ENCODE measurements around the gene QRICH1. TPM values are rescaled to one million over a fixed set of nuclear protein-coding genes. Genes with fewer than 3 reads are reported as not detected.

QRICH1 gene
- polyA plus RNA-seq, 3 donors: 9.3 to 150 (median 16.1) TPM

- peaks cover 41 to 50% of the 10 kb centered on the region in 2 donors for H3K4me1 ChIP-seq (ENCODE audit: control insufficient read depth in 1 of 2, insufficient read depth in 2 of 2, low read length in 2 of 2)
- H3K9ac ChIP-seq (ENCODE audit: insufficient read depth, low read length, poor library complexity, severe bottlenecking): peak overlapping the region; percentile 98
- Mint-ChIP-seq H3K27ac (peak overlapping the region; percentile 96 to 99 (median 98)), H3K4me1 (peaks cover 32% of the 10 kb centered on the region), H3K36me3 (peaks cover 32 to 35% of the 10 kb centered on the region in 2 donors), H3K9me3 (no peaks in the 10 kb centered on the region), H3K27me3 (ENCODE audit: low read depth in 3 of 3) (peaks cover 0 to 2% (median 0%) of the 10 kb centered on the region in 3 donors), H3K4me3 (peak overlapping the region; percentile 90 to 92)
- H3K27me3 ChIP-seq (ENCODE audit: control insufficient read depth in 2 of 2, insufficient read depth in 2 of 2, low read length in 2 of 2): no peaks in the 10 kb centered on the region
- no peaks in the 10 kb centered on the region for H3K9me3 ChIP-seq (replicated peaks in 1 of 2; ENCODE audit: control insufficient read depth in 1 of 2, insufficient read depth in 1 of 2, low read length in 2 of 2)
- WGBS (ENCODE audit: insufficient coverage): under 1% methylated on average over 39 of the region's 51 CpGs
- peaks cover 7% of the 10 kb centered on the region for H4K20me1 ChIP-seq (ENCODE audit: insufficient read depth, low read length)
- H3K4me2 ChIP-seq (replicated peaks; ENCODE audit: extremely low read depth, low read length, poor library complexity, severe bottlenecking): peak overlapping the region; percentile 94
- H2AFZ ChIP-seq (ENCODE audit: insufficient read depth, low read depth, low read length, poor library complexity, severe bottlenecking): peak overlapping the region; percentile 16
- intact Hi-C loops (cut with micrococcal nuclease): loop anchor here (1.0 to 5.0 kb wide), 4 partner anchors 9 to 72 kb away; partner anchors contain the start of genes QRICH1 (in 2 of the 2) and IMPDH2 (in 1 of the 2)
- H3K27ac ChIP-seq (ENCODE audit: low read depth in 1 of 2, low read length in 2 of 2): peak overlapping the region; percentile 98
- no peak for TF ChIP-seq CTCF (IDR thresholded peaks at IDR 0.05)
- H3K36me3 ChIP-seq (replicated peaks in 1 of 2; ENCODE audit: control insufficient read depth in 1 of 2, insufficient read depth in 2 of 2, low read length in 2 of 2): peaks cover 28 to 39% of the 10 kb centered on the region in 2 donors
- H3K4me3 ChIP-seq (replicated peaks in 1 of 3; ENCODE audit: low read depth in 2 of 3, low read length in 3 of 3): peak overlapping the region; percentile 71 to 90 (median 84)
- H3K79me2 ChIP-seq (ENCODE audit: insufficient read depth, low read length): peaks cover 62% of the 10 kb centered on the region
- peak; percentile 68 to 83 (median 76) for DNase-seq
These were observed 73.3 kb downstream of the QRICH1 start for GRCh38 chr3:49020330-49021212.

GRCh38 chr3:49019941-49020329 lies 73.9 kb downstream of the QRICH1 start:
- Histone ChIP-seq H3K79me2 (ENCODE audit: insufficient read depth, low read length) (peaks cover 62% of the 10 kb centered on the region), H3K27ac (ENCODE audit: low read depth in 1 of 2, low read length in 2 of 2) (peak overlapping the region; percentile 98), H3K9ac (ENCODE audit: insufficient read depth, low read length, poor library complexity, severe bottlenecking) (peak overlapping the region; percentile 98), H3K4me3 (replicated peaks in 1 of 3; ENCODE audit: low read depth in 2 of 3, low read length in 3 of 3) (peak overlapping the region; percentile 71 to 90 (median 84)), H2AFZ (ENCODE audit: insufficient read depth, low read depth, low read length, poor library complexity, severe bottlenecking) (no peak overlapping the region), H3K27me3 (ENCODE audit: control insufficient read depth in 2 of 2, insufficient read depth in 2 of 2, low read length in 2 of 2) (no peaks in the 10 kb centered on the region), H3K36me3 (replicated peaks in 1 of 2; ENCODE audit: control insufficient read depth in 1 of 2, insufficient read depth in 2 of 2, low read length in 2 of 2) (peaks cover 28 to 39% of the 10 kb centered on the region in 2 donors), H3K4me2 (replicated peaks; ENCODE audit: extremely low read depth, low read length, poor library complexity, severe bottlenecking) (peak overlapping the region; percentile 94), H3K4me1 (ENCODE audit: control insufficient read depth in 1 of 2, insufficient read depth in 2 of 2, low read length in 2 of 2) (peaks cover 41 to 50% of the 10 kb centered on the region in 2 donors), H4K20me1 (ENCODE audit: insufficient read depth, low read length) (peaks cover 9% of the 10 kb centered on the region), H3K9me3 (replicated peaks in 1 of 2; ENCODE audit: control insufficient read depth in 1 of 2, insufficient read depth in 1 of 2, low read length in 2 of 2) (no peaks in the 10 kb centered on the region)
- peak overlapping the region; percentile 90 to 92 for H3K4me3 Mint-ChIP-seq
- peak in 2 of 3 donors; percentile 29 to 70 for DNase-seq
- H3K9me3 Mint-ChIP-seq: no peaks in the 10 kb centered on the region
- 19% methylated on average over 10 of the region's 12 CpGs for WGBS (ENCODE audit: insufficient coverage)
- peak overlapping the region; percentile 96 to 99 (median 98) for H3K27ac Mint-ChIP-seq
- H3K27me3 Mint-ChIP-seq (ENCODE audit: low read depth in 3 of 3): peaks cover 0 to 2% (median 0%) of the 10 kb centered on the region in 3 donors
- peaks cover 32% of the 10 kb centered on the region for H3K4me1 Mint-ChIP-seq
- no peak for TF ChIP-seq CTCF (IDR thresholded peaks at IDR 0.05)
- peaks cover 32 to 35% of the 10 kb centered on the region in 2 donors for H3K36me3 Mint-ChIP-seq
- intact Hi-C loops (cut with micrococcal nuclease): loop anchor here (1.0 to 5.0 kb wide), 3 partner anchors 12 to 72 kb away; partner anchors contain the start of gene QRICH1 (in 2 of the 2)

Measured in CD14-positive monocyte (primary cell).